ENCODE results near the gene SESTD1. TPM values are rescaled to one million over a fixed set of nuclear protein-coding genes. Genes with fewer than 3 reads are reported as not detected.

The SESTD1 gene
- total and polyA plus RNA-seq, 2 of the 13 experiments (the other 11 are each of a cell fraction or from before 2014, with no cell fraction given) = 74.4 to 101 TPM

DNA sequence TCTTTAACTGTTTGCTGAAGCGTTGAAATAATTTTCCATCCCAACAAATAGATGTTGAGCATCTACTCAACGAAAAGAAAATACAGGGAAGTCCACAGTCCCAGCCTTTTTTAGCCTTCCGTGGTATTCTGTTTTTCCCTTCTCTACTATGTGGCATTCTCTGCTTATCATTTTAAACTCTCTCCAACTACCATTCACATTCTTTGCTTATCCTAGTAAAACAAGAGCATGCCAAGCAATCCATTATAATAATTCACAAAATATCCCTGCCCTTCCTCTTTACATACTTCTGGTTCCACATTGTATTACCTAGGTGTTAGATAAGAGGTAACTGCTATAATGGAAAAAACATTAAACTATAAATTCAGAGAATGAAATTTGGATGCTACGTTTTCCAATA, 1.6 kb upstream of the SESTD1 start (continued):
- TF ChIP-seq, protein P1, sequence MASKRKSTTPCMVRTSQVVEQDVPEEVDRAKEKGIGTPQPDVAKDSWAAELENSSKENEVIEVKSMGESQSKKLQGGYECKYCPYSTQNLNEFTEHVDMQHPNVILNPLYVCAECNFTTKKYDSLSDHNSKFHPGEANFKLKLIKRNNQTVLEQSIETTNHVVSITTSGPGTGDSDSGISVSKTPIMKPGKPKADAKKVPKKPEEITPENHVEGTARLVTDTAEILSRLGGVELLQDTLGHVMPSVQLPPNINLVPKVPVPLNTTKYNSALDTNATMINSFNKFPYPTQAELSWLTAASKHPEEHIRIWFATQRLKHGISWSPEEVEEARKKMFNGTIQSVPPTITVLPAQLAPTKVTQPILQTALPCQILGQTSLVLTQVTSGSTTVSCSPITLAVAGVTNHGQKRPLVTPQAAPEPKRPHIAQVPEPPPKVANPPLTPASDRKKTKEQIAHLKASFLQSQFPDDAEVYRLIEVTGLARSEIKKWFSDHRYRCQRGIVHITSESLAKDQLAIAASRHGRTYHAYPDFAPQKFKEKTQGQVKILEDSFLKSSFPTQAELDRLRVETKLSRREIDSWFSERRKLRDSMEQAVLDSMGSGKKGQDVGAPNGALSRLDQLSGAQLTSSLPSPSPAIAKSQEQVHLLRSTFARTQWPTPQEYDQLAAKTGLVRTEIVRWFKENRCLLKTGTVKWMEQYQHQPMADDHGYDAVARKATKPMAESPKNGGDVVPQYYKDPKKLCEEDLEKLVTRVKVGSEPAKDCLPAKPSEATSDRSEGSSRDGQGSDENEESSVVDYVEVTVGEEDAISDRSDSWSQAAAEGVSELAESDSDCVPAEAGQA (IDR thresholded peaks at IDR 0.05; ENCODE audit: low read depth) = no peak
- TF ChIP-seq, protein P1 (CRISPR knock-in tag; IDR thresholded peaks at IDR 0.05; ENCODE audit: borderline replicate concordance) = no peak
- TF ChIP-seq JUN (CRISPR knock-in tag; IDR thresholded peaks at IDR 0.05) = no peak
- TF ChIP-seq TEAD3 (CRISPR knock-in tag; optimal IDR thresholded peaks at IDR 0.05; ENCODE audit: borderline replicate concordance) = no peak
- TF ChIP-seq, protein P2, sequence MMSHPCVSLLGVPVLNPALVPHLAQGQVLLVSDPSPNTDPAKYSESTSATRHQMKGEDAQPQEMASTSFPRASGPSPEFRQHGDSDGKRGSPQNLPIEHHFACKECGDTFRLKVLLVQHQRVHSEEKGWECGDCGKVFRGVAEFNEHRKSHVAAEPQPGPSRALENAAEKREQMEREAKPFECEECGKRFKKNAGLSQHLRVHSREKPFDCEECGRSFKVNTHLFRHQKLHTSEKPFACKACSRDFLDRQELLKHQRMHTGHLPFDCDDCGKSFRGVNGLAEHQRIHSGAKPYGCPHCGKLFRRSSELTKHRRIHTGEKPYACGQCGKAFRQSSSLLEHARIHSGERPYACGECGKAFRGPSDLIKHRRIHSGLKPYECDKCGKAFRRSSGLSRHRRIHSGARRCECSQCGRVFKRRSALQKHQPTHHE (CRISPR knock-in tag; IDR thresholded peaks at IDR 0.05; ENCODE audit: borderline replicate concordance) = no peak
- TF ChIP-seq SRSF4 (IDR thresholded peaks at IDR 0.05; ENCODE audit: low read depth, low read length, poor library complexity, severe bottlenecking) = no peak

Measured in HepG2 (cell line).